NCI-H2227 treated with DMSO at 0.1 percent for 48 hours (cell line): Measurements from ENCODE around the gene DOCK4.
A peak's percentile ranks its signal among the peaks of the same experiment; 100 is the strongest.

Experiments
- DNase-seq: peaks from one replicate; lab custom pipeline; 2025; lab: John Stamatoyannopoulos, UW

Gene DOCK4

GRCh38 chr7:112050250-112050881 lies 155.8 kb downstream of the DOCK4 start:
- no peak for DNase-seq

GRCh38 chr7:112049555-112050249 lies 156.5 kb downstream of the DOCK4 start:
- DNase-seq, result peak; percentile 73

- DNase-seq, result no peak
These were observed 158.8 kb downstream of the DOCK4 start for GRCh38 chr7:112047421-112047820.

- DNase-seq, result no peak
These were observed 161.0 kb downstream of the DOCK4 start for GRCh38 chr7:112045222-112045621.

GRCh38 chr7:112042631-112043030 lies 163.6 kb downstream of the DOCK4 start:
- DNase-seq, result no peak

- DNase-seq, result no peak
These were observed 167.8 kb downstream of the DOCK4 start for GRCh38 chr7:112038353-112038752.

GRCh38 chr7:112036071-112036470 lies 170.1 kb downstream of the DOCK4 start:
- no peak for DNase-seq

GRCh38 chr7:112031689-112032088 lies 174.5 kb downstream of the DOCK4 start:
- peak; percentile 16 for DNase-seq

- DNase-seq, result no peak
These were observed 180.6 kb downstream of the DOCK4 start for GRCh38 chr7:112025556-112025955.

- DNase-seq, result no peak
These were observed 182.4 kb downstream of the DOCK4 start for GRCh38 chr7:112023786-112024185.

- no peak for DNase-seq
These were observed 182.9 kb downstream of the DOCK4 start for GRCh38 chr7:112023282-112023681.

- peak; percentile 47 for DNase-seq
These were observed 184.1 kb downstream of the DOCK4 start for GRCh38 chr7:112022128-112022527.

- no peak for DNase-seq
These were observed 184.7 kb downstream of the DOCK4 start for GRCh38 chr7:112021379-112022044.

GRCh38 chr7:112020800-112021199 lies 185.4 kb downstream of the DOCK4 start:
- DNase-seq, result no peak

GRCh38 chr7:112019932-112020331 lies 186.3 kb downstream of the DOCK4 start:
- no peak for DNase-seq

- DNase-seq, result no peak
These were observed 187.7 kb downstream of the DOCK4 start for GRCh38 chr7:112018305-112019030.

GRCh38 chr7:112015146-112015545 lies 191.1 kb downstream of the DOCK4 start:
- no peak for DNase-seq

- DNase-seq, result no peak
These were observed 191.9 kb downstream of the DOCK4 start for GRCh38 chr7:112014347-112014746.

- no peak for DNase-seq
These were observed 192.9 kb downstream of the DOCK4 start for GRCh38 chr7:112013274-112013673.

GRCh38 chr7:112012242-112012641 lies 194.0 kb downstream of the DOCK4 start:
- no peak for DNase-seq

- no peak for DNase-seq
These were observed 195.2 kb downstream of the DOCK4 start for GRCh38 chr7:112010994-112011393.

GRCh38 chr7:112010109-112010508 lies 196.1 kb downstream of the DOCK4 start:
- no peak for DNase-seq

- DNase-seq, result no peak
These were observed 197.1 kb downstream of the DOCK4 start for GRCh38 chr7:112009081-112009480.
